ENCODE results near the gene DHRS12.

DNA sequence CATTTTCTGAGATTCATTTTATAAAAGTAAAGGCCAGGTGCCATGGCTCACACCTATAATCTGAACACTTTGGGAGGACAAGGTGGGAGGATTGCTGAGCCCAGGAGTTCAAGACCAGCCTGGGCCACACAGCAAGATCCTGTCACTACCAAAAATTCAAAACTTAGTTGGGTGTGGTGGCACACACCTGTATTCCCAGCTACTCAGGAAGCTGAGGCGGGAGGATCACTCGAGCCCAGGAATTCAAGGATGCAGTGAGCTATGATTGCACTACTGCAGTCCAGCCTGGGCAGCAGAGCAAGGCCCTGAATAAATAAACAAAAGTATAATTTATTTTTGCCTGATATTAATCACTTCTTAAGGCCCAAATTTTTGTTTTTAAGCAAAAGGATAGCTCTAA lies 40.5 kb downstream of the DHRS12 start:
- TF ChIP-seq, protein P1, sequence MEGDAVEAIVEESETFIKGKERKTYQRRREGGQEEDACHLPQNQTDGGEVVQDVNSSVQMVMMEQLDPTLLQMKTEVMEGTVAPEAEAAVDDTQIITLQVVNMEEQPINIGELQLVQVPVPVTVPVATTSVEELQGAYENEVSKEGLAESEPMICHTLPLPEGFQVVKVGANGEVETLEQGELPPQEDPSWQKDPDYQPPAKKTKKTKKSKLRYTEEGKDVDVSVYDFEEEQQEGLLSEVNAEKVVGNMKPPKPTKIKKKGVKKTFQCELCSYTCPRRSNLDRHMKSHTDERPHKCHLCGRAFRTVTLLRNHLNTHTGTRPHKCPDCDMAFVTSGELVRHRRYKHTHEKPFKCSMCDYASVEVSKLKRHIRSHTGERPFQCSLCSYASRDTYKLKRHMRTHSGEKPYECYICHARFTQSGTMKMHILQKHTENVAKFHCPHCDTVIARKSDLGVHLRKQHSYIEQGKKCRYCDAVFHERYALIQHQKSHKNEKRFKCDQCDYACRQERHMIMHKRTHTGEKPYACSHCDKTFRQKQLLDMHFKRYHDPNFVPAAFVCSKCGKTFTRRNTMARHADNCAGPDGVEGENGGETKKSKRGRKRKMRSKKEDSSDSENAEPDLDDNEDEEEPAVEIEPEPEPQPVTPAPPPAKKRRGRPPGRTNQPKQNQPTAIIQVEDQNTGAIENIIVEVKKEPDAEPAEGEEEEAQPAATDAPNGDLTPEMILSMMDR (IDR thresholded peaks at IDR 0.05): no peak
- no peak for TF ChIP-seq POLR2A (IDR thresholded peaks at IDR 0.05)

Data from adrenal gland (tissue), 5 donors.